ENCODE results near the gene CEP97.
"Not testable (repeated sequence)": the region's sequence is repeated elsewhere in the genome, so short reads cannot be mapped to it uniquely, and the experiment has no call there.

Gene CEP97

DNA sequence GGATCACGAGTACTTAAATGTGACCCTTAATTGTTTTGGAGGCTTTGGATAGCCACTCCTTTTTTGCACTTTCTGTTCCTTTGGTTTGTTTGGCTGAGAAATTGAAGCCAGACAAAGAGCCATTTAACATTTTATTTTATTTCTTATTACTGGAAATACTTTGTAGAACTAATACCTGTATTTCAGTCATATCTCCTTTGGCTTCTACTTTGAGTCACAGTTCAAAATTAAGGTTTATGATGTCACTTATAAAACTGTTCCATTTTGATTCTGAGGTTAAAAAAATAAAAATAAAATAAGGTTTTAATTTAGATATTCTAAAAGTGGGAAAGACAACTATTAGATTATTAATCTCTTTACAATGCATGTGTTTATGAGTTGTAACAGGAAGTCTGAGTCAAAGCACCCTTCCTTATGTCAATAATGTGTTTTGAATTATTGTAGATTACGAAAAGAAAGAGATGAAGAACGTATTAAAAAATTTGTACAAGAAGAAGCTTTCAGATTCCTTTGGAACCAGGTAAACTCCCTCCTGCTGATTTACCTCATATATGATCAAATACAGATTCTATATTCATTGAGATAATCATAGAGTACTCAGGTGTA, 37.7 kb downstream of the CEP97 start:
- H3K4me1 Mint-ChIP-seq (ENCODE audit: low read depth) = peaks cover 9% of the 10 kb centered on the region
- no peak overlapping the region for H3K4me3 Mint-ChIP-seq
- H3K27ac Mint-ChIP-seq = no peak overlapping the region
- intact Hi-C loops (cut with micrococcal nuclease) = no loop called here
- H3K9me3 Mint-ChIP-seq = no peaks in the 10 kb centered on the region
- H3K27me3 Mint-ChIP-seq = no peaks in the 10 kb centered on the region
- H3K36me3 Mint-ChIP-seq (ENCODE audit: low read depth) = peaks cover 31% of the 10 kb centered on the region

DNA sequence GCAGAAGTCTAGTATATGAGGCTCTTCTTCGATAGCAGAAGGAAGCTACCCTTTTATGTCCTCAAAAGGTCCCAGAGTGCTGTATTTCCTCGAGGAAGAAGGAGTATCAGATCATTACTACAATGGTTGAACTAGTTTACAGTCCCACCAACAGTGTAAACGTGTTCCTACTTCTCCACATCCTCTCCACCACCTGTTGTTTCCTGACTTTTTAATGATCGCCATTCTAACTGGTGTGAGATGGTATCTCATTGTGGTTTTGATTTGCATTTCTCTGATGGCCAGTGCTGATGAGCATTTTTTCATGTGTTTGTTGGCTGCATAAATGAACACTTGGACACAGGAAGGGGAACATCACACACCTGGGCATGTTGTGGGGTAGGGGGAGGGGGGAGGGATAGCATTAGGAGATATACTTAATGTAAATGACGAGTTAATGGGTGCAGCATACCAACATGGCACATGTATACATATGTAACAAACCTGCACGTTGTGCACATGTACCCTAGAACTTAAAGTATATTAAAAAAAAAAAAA, 53.4 kb downstream of the CEP97 start:
- not testable (repeated sequence) for H3K27me3 Mint-ChIP-seq, H3K4me3 Mint-ChIP-seq, H3K9me3 Mint-ChIP-seq
- intact Hi-C loops (cut with micrococcal nuclease) = loop anchor here (2.0 kb wide), 1 partner anchor 101 kb away; the partner anchor contains the start of gene ZBTB11
- Mint-ChIP-seq H3K36me3 (ENCODE audit: low read depth) (peaks cover 12% of the 10 kb centered on the region), H3K4me1 (ENCODE audit: low read depth) (peaks cover 32% of the 10 kb centered on the region), H3K27ac (peak overlapping the region; percentile 93)

DNA sequence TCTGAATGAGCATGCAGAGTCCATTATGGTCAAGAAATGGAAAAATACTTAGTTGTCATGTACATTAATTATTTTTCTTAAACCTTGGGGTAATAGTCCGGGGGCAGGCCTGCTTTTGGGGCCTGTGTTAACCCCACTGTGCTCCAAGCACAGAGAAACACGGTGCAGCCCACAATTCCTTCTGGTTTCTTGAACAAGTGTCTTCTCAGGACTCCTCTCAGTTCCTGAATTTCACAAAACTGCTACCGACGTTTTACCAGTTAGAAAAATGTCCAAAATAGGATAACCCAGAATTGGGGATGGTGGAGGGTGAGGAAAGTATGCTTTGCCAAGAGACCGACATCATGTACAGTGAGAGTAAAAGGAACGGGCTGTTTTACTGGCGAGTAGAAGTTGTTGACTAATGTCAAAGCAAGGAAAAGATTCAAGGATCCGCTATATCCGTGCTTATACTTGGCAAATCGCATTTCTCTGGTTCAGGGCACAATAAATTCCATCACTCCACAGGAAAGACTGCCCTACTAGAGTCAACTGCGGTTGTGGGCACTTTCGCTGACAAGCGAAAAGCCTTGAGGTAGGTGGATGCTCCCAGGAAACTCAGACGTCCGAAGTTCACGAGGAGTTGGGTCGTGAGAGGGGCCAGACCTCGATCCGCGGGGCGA, 54.1 kb downstream of the CEP97 start:
- no peaks in the 10 kb centered on the region for H3K9me3 Mint-ChIP-seq
- peak overlapping the region; percentile 86 for H3K4me3 Mint-ChIP-seq
- H3K27ac Mint-ChIP-seq = peak overlapping the region; percentile 93
- H3K27me3 Mint-ChIP-seq = no peaks in the 10 kb centered on the region
- H3K36me3 Mint-ChIP-seq (ENCODE audit: low read depth) = peaks cover 19% of the 10 kb centered on the region
- intact Hi-C loops (cut with micrococcal nuclease) = loop anchor here (1.0 to 2.0 kb wide), 2 partner anchors 53 to 102 kb away; partner anchors contain the start of gene ZBTB11
- peaks cover 36% of the 10 kb centered on the region for H3K4me1 Mint-ChIP-seq (ENCODE audit: low read depth)

DNA sequence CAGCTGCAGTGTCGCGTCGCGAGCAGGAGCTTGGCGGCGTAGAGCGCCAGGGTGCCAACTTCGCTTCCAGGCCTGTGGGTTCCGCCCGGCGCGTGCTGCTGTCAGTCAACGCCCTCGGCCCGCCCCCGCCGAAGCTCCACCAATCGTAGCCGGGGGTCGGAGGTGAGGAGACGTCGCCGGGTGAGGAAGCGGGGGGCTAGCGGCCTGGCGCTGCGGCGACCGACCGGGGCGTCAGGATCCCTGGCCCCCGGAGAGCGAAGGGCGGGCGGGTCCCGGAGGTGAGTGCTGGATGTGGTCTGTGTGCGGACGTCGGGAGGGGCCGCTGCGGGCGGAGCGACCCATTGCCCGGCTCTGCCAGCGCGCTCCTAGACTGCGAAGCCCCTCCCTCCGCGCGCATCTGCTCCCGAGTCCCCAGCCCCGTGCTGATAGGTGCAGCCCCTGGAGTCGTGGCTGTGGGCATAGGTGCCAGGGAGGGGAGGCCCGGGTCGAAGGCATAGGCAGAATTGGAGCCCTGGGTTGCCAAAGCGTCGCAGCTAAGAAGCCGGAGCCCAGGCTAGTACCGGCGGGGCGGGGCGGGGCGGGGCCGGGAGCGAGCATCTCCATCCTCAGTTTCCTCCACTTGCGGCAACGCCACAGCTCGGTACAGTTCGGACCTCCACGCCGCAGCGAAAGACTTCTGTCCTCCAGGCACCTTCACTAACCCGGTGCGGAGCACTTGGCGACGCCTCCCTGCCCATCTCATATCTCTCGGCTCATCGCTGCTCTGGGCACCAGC, 54.8 kb downstream of the CEP97 start, which contains the start of gene NXPE3:
Gene NXPE3 (plus strand): TSS at position 165 of the 775 bp plus-strand sequence. CDS start 6,386 bp downstream, outside the sequence.
- H3K9me3 Mint-ChIP-seq = no peaks in the 10 kb centered on the region
- H3K36me3 Mint-ChIP-seq (ENCODE audit: low read depth) = peaks cover 26% of the 10 kb centered on the region
- intact Hi-C loops (cut with micrococcal nuclease) = loop anchor here (1.0 to 2.0 kb wide), 2 partner anchors 54 to 102 kb away; partner anchors contain the start of gene ZBTB11
- peaks cover 43% of the 10 kb centered on the region for H3K4me1 Mint-ChIP-seq (ENCODE audit: low read depth)
- peak within 1 kb of the TSS; percentile 93 for H3K27ac Mint-ChIP-seq
- no peaks in the 10 kb centered on the region for H3K27me3 Mint-ChIP-seq
- H3K4me3 Mint-ChIP-seq = peak within 1 kb of the TSS; percentile 86

GRCh38 chr3:101779822-101780381, 55.5 kb downstream of the CEP97 start:
- Mint-ChIP-seq H3K4me3 (peak overlapping the region; percentile 86), H3K27ac (peak overlapping the region; percentile 93), H3K9me3 (no peaks in the 10 kb centered on the region), H3K36me3 (ENCODE audit: low read depth) (peaks cover 31% of the 10 kb centered on the region), H3K4me1 (ENCODE audit: low read depth) (peaks cover 48% of the 10 kb centered on the region), H3K27me3 (no peaks in the 10 kb centered on the region)
- intact Hi-C loops (cut with micrococcal nuclease) = loop anchor here (1.0 to 2.0 kb wide), 2 partner anchors 55 to 103 kb away; partner anchors contain the start of gene ZBTB11

DNA sequence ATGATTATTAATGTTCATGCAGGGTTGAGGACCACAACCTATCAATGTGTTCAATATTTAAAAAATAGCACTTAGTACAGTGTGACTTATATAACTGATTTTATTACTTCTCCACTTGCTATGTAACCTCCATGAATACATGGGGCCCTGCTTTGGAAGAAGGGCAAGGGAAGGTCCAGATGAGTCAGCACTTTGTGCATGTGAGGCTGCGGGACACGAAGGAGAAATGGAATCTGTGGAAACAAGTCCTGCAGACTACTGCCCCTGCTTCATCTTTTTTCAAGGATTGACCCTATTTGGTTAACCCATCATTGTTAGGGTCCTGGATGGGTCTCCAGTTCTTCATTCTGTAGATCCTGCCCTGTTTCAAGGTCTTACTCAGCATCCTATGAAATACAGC, 56.2 kb downstream of the CEP97 start:
- Mint-ChIP-seq H3K4me3 (no peak overlapping the region), H3K36me3 (ENCODE audit: low read depth) (peaks cover 36% of the 10 kb centered on the region), H3K4me1 (ENCODE audit: low read depth) (peaks cover 52% of the 10 kb centered on the region), H3K9me3 (no peaks in the 10 kb centered on the region), H3K27me3 (no peaks in the 10 kb centered on the region), H3K27ac (no peak overlapping the region)
- intact Hi-C loops (cut with micrococcal nuclease) = no loop called here

DNA sequence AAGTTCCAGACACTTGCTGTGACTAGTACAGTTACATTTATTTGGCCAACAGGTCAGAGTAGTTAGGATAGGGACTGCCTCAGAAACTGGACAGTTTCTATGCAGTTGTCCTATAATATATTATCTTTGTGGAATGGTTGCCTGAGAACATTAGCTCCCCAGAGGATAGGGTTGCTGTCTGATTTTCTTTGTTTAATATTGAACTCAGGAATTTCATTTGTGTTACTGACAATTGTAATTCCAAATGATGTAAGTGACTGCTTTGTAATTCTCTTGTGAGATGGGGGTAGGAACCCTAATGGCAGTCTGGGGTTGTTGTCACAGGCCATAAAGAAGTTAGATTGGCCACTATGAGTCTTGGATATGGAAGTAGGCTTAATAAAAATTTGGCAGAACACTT, 56.8 kb downstream of the CEP97 start:
- Mint-ChIP-seq H3K27ac (no peak overlapping the region), H3K4me1 (ENCODE audit: low read depth) (peaks cover 56% of the 10 kb centered on the region), H3K4me3 (no peak overlapping the region), H3K36me3 (ENCODE audit: low read depth) (peaks cover 41% of the 10 kb centered on the region), H3K9me3 (no peaks in the 10 kb centered on the region), H3K27me3 (no peaks in the 10 kb centered on the region)
- intact Hi-C loops (cut with micrococcal nuclease) = no loop called here

DNA sequence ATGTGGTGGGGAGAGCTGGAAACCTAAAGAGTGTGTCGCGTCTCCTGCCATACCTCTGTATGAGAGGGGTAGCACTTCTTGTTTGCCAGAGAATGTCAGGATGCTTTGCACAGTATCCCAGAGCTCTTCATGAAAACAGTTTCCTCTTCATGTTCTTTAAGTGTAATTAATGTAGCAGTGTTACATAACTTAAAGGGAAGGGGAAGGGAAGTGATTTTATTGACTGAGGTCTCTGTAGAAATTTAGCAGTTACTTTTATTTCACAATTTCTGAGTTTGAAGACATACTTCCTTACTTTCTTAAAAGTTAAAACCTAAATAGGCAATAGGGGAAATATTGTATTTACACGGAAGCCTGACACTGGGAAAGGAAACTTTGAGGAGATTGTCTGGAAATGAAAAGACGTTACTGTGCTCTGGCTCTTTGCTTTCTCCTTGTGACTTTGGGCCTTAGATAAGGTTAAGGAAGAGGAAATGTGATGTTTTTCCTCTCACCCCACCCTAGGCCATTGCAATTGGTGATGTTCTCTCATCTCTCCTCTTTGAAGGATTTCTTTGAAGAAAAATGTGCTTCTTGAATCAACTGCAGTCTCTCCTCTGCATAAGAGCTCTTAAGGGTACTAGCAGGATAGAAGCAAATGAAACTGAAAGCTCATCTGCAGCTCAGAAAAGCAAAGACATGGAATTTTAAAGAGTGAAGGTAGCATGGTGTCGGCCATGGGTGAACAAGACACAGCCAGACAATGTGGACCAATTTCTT, 60.6 kb downstream of the CEP97 start:
- Mint-ChIP-seq H3K4me1 (ENCODE audit: low read depth) (peaks cover 43% of the 10 kb centered on the region), H3K9me3 (no peaks in the 10 kb centered on the region), H3K36me3 (ENCODE audit: low read depth) (peaks cover 71% of the 10 kb centered on the region), H3K27me3 (no peaks in the 10 kb centered on the region), H3K27ac (peak overlapping the region; percentile 44), H3K4me3 (no peak overlapping the region)
- intact Hi-C loops (cut with micrococcal nuclease) = no loop called here

DNA sequence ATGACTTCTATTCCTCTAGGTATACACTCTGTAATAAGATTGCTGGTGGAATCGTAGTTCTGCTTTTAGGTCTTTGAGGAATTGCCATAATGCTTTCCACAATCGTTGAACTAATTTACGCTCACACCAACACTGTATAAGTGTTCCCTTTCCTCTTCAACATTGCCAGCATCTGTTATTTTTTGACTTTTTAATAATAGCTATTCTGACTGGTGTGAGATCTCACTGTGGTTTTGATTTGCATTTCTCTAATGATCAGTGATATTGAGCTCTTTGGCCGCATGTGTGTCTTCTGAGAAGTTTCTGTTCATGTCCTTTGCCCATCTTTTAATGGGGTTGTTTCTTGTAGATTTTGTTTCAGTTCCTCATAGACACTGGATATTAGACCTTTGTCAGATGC, 67.4 kb downstream of the CEP97 start:
- peaks cover 8% of the 10 kb centered on the region for H3K9me3 Mint-ChIP-seq
- H3K4me3 Mint-ChIP-seq = peak overlapping the region; percentile 9
- intact Hi-C loops (cut with micrococcal nuclease) = no loop called here
- peaks cover 36% of the 10 kb centered on the region for H3K4me1 Mint-ChIP-seq (ENCODE audit: low read depth)
- peak overlapping the region; percentile 54 for H3K27ac Mint-ChIP-seq
- no peaks in the 10 kb centered on the region for H3K27me3 Mint-ChIP-seq
- peaks cover 91% of the 10 kb centered on the region for H3K36me3 Mint-ChIP-seq (ENCODE audit: low read depth)

DNA sequence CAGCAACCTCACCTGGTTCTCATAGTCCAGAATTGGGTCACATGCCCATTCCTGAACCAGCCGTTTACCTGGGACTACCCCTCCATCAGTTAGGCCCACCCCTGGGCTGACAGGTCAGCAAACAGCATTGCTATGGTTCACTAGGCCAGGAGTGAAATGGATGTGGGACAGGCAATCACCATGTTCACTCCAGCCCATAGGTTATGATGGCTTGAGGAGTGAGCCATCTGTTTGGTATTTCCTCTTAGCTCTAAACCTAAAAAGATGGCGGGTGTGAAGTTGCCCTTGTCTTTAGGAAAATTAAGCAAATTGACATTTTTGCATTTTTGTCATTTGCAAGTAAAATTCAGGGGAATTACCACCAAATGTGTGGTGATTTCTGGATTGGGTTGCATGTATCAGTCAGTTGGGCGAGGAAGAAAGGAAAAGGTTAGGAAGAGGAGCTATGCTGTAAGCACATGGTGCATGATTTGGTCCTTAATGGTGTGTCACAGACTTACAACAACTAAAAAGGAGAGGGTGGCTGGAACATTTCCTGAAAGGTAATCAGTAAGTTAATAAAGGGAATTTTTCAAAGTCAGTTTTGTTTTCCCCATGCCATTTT, 71.8 kb downstream of the CEP97 start:
- Mint-ChIP-seq H3K27ac (no peak overlapping the region), H3K27me3 (no peaks in the 10 kb centered on the region), H3K4me3 (no peak overlapping the region), H3K36me3 (ENCODE audit: low read depth) (peaks cover 67% of the 10 kb centered on the region), H3K4me1 (ENCODE audit: low read depth) (peaks cover 29% of the 10 kb centered on the region), H3K9me3 (peaks cover 8% of the 10 kb centered on the region)
- intact Hi-C loops (cut with micrococcal nuclease) = no loop called here

GRCh38 chr3:101801174-101801573, 76.8 kb downstream of the CEP97 start:
- intact Hi-C loops (cut with micrococcal nuclease) = loop anchor here (5.0 kb wide), 1 partner anchor 104 kb away; no protein-coding TSS in a partner anchor
- no peaks in the 10 kb centered on the region for H3K27me3 Mint-ChIP-seq
- H3K4me3 Mint-ChIP-seq = no peak overlapping the region
- no peaks in the 10 kb centered on the region for H3K4me1 Mint-ChIP-seq (ENCODE audit: low read depth)
- no peak overlapping the region for H3K27ac Mint-ChIP-seq
- peaks cover 61% of the 10 kb centered on the region for H3K36me3 Mint-ChIP-seq (ENCODE audit: low read depth)
- no peaks in the 10 kb centered on the region for H3K9me3 Mint-ChIP-seq

GRCh38 chr3:101802179-101802578, 77.8 kb downstream of the CEP97 start:
- Mint-ChIP-seq H3K4me3 (no peak overlapping the region), H3K9me3 (no peaks in the 10 kb centered on the region), H3K27me3 (no peaks in the 10 kb centered on the region), H3K36me3 (ENCODE audit: low read depth) (peaks cover 57% of the 10 kb centered on the region), H3K27ac (no peak overlapping the region), H3K4me1 (ENCODE audit: low read depth) (no peaks in the 10 kb centered on the region)
- intact Hi-C loops (cut with micrococcal nuclease) = loop anchor here (5.0 kb wide), 1 partner anchor 105 kb away; no protein-coding TSS in a partner anchor
